GM18951 (cell line): ENCODE measurements around the gene GHR.
"Not testable (repeated sequence)": the region's sequence is repeated elsewhere in the genome, so short reads cannot be mapped to it uniquely, and the experiment has no call there.

ENCODE experiments used
- POLR2A ChIP-seq: IDR thresholded peaks from 4 replicates; pipeline ENCODE4 v1.6.1; 2011; ENCODE audit warnings: mild to moderate bottlenecking; ENCODE audit not compliant: insufficient read length, insufficient read depth; ENCODE audit errors: extremely low read depth
- in situ Hi-C: fragments of 300-500 bp; cut with MboI; formaldehyde crosslinking; loops from one replicate; pipeline ENCODE4 v1.12.0; 2022; ENCODE audit warnings: low sequenced_read_pairs, mixed read lengths, inconsistent platforms; ENCODE audit not compliant: unreplicated experiment

GHR gene

GRCh38 chr5:42552597-42552996 is 129.4 kb downstream of the GHR start:
- in situ Hi-C loops = no loop called here
- TF ChIP-seq POLR2A = no peak

DNA sequence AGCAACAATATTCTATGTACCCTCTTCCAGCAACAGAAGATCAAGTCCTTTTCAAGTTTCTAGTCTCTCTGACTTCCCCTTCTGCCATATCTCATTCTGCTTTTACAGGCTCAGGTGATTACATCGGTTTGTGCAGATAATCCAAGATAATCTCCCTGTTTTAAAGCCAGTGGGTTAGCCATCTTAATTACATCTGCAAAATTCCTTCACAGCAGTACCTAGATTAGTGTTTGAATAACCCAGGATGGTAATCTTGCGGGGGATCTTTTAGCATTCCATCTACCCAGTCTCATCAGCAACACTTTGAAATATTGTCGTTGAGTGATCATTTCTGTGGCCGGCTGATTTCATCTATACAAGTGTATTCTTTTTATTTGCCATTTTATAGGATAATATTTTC is 130.2 kb downstream of the GHR start:
- in situ Hi-C loops = no loop called here
- no peak for TF ChIP-seq POLR2A

DNA sequence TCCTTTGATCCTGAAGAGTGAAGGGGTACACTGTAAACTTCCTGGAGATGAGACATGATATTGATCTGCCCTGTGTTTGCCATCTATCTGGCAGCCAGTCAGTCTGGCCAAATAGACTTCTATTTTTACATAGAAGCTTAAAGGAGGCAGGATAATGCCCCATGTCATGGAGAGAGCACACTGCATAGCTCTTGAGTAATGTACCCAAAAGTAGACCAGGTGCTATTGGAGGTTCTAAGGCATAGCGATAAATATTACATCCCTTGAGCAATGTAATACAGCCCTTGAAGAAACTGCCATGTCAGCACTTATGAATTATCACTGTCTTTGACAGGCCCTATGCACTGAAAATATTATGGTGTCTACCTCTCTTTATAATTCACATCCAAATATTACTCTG is 131.8 kb downstream of the GHR start:
- in situ Hi-C loops = no loop called here

DNA sequence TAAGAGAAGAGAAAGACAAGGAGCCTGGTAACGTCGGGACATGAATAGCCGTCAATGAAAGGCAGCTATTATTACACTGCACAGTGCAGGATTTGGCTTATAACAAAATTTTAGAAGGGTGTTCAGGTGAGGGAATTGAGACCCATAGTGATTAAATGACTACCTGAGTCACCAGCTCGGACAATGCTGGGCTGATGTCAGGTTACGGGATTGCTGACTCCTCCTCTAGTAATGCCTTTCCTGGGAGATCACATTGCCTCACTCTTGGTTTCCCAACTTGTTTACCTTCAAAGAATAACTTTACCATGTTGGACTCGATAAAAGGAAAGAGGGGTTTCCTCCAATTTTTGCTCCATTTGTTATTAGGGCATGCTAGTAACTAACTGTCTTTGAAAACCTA is 132.6 kb downstream of the GHR start:
- in situ Hi-C loops = no loop called here
- no peak for TF ChIP-seq POLR2A

More for the DNA sequence above, 131.8 kb downstream of the GHR start:
- TF ChIP-seq POLR2A = no peak

GRCh38 chr5:42557689-42558088 is 134.4 kb downstream of the GHR start:
- no peak for TF ChIP-seq POLR2A
- in situ Hi-C loops = no loop called here

GRCh38 chr5:42561656-42562055 is 138.4 kb downstream of the GHR start:
- no peak for TF ChIP-seq POLR2A
- in situ Hi-C loops = no loop called here

DNA sequence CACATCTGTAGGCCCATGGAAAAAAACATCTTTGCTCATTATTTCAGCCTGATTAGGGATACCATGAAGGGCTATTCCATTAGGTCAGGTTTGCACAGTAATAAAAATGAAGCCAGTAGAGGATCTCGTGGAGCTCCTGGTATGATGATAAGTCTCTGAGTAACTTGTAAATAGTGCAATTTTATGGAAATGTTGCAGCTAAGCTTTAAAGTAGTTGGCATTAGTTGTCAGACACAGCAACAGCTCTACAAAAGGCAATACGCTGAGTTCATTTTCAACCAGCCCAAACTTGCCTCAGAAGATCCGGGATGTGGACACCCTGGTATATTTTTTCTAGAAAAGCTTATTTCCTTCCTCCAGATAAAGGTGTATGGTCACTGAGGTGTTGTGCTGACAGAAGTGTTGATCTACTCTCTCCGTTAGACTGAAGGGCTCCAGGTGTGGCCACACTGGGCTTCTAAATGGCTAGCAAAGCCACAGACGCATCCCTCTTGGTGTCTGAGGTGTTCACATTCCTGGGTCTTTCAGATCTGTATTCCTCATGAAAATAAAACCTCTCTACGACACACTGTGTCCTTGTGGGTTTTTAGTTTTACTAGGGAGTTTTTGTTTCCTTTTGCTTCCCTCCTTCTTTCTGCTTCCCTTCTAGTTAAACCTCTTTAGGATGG is 141.6 kb downstream of the GHR start:
- in situ Hi-C loops = no loop called here
- no peak for TF ChIP-seq POLR2A

DNA sequence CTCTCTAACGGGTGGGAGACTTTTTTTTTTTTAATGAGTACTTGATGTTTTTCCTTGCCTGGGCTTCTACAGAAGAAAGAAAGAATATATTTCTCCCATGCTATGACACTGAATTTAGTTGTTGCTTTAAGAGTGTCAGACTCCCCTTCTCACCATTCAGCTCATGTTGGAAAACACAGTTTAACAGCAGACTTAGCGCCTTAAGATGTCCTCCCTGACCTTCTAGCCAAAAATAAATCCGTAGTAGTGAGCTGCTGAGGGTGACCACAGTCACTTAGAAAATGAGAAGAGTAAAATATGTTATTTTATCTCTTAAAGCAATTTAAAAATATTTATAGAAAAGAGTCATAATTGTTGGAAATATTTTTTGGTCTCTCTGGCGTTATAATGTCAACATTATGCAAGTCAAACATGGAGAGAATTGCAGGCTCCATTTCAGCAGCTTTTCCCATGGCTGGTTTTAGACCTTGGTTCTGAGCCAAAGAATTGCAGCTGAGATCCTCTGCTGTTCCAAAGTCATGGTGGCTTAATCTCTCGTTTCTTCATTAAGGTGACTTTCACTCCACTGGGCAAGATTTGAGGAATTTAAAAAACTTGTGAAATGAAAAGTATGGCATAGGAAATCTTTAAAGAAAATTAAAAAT is 143.5 kb downstream of the GHR start:
- in situ Hi-C loops = no loop called here
- no peak for TF ChIP-seq POLR2A

- in situ Hi-C loops = no loop called here
Observed at GRCh38 chr5:42569325-42569724, 146.1 kb downstream of the GHR start.

GRCh38 chr5:42569953-42570548 is 146.8 kb downstream of the GHR start:
- in situ Hi-C loops = no loop called here

More at GRCh38 chr5:42569325-42569724, 146.1 kb downstream of the GHR start:
- TF ChIP-seq POLR2A = no peak

DNA sequence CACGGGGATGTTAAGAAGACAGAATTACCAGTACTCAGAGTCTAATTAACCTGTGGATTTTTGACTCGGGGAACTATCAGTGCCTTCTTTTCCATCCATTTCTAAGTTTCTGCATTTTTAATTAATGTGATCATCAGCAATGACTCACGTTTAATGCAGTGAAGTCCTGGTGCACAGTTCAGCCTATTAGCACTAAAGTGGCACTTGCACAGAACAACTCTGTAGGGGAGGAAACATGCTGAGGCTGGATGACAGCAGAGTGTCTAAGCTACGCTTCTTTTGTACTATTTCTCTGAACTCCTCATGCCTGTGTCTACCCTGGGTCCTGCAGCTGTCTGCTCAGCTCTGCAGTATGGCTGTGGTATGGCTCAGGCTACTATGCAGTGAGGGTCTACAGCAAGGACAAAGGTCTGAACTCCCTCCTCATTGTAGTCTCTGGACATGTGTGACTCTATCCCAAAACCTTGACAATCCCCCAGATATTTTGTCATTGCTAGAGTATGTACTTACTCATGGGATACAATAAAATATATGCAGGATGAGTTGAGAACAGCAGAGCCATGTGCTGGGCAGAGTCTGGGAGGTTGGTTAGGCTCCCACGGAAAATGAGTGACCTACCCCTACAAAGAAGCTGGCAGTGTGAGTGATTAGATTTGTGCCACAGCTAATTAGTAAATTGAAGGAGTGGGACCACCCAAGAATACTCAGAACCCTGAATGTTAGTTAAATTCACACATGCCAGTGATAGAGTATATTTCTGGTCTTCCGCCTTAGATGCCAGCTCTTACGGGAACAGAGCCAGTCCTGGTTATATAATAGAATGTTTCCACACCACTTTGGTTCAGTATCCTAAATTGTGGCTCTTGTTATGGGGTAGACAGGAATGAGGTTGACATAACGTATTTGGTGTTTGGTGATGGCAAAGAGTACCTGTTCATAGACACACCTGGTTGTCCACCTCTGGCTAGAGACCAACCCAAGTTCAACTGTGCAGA is 148.0 kb downstream of the GHR start:
- no peak for TF ChIP-seq POLR2A
- in situ Hi-C loops = no loop called here

More at GRCh38 chr5:42569953-42570548, 146.8 kb downstream of the GHR start:
- TF ChIP-seq POLR2A = no peak

DNA sequence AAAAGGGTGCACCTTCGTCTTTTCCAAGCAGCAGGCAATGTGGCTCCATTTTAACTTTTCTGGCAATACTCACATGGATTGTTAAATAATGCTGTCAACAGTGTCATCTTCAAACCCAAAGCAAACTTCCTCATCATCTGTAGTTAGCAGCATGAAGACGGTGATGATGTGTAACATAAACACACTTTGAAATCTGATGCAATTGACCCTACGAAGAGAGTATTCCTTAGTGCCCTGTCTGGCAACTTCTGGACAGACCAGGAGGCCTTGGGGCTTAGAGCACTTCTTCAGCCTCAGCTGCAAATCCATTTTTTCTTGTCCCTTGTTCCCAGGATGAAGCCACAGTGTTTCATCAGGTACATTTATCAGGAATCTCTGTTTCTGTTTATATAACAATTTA is 149.1 kb downstream of the GHR start:
- TF ChIP-seq POLR2A = no peak
- in situ Hi-C loops = no loop called here

DNA sequence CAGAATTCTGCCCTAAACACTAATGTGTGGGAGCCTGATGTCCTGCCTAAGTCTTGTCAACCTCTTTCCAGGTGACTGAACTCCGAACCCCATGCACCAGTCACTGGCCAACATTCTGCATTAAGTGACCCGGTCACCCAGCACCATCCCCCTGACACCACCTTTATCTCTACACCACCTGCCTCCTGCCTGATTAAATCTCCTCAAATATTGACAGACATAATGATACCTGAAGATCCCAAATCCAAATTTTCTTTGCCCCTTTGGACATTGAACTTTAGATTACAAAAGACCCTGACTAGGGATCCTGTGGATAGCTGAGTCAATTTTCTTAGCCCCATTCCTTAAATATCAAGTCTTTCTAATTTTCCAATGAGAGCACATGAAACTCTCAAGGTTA is 150.1 kb downstream of the GHR start:
- in situ Hi-C loops = no loop called here

DNA sequence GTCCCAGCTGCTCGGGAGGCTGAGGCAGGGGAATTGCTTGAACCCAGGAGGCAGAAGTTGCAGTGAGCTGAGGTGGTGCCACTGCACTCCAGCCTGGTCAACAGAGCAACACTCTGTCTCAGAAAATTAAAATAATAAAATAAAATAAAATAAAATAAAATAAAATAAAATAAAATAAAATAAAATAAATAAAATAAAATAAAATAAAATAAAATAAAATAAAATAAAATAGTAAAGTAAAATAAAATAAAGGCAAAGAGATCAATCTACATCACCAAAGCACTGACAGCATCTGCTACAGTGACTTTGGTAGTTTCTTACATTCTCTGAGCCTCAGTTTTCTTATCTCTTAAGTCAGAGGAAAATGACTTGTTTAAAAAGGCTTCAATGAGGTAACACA is 152.7 kb downstream of the GHR start:
- in situ Hi-C loops = not testable (repeated sequence)

More for the DNA sequence above, 150.1 kb downstream of the GHR start:
- no peak for TF ChIP-seq POLR2A

DNA sequence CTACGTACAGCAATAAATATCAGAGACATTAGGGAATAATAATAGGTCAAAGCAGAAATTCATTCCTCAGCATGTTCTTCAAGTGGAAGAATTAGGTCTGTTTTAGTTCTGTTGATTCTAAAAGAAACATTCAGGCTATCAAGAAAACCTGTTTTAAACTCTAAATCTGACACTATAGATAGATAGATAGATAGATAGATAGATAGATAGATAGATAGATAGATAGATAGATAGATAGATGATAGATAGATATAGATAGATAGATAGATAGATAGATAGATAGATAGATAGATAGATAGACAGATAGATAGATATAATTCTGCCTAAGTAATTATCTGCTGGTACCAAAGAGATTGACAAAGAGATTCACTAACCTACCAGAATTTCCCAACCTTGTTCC is 155.7 kb downstream of the GHR start:
- in situ Hi-C loops = not testable (repeated sequence)
